Esophagus squamous epithelium (tissue), 4 donors: ENCODE measurements around the gene KIAA0408.

Source experiments
- CTCF ChIP-seq, 6 experiments: fragments of 450-650 bp in 4 of 6; fragments of 200-600 bp in 2 of 6; sonication (generic) in 2 of 6; IDR thresholded peaks; one replicate each; pipeline ENCODE4 v1.5.1; 2016 to 2019; ENCODE audit warnings: antibody characterized with exemption in 6 of 6, mild to moderate bottlenecking in 4 of 6, moderate library complexity in 4 of 6
- POLR2A ChIP-seq, 4 donors: fragments of 450-650 bp; IDR thresholded peaks; one replicate each; pipeline ENCODE4 v1.6.1; 2017; ENCODE audit warnings: antibody characterized with exemption in 4 of 4, mild to moderate bottlenecking in 4 of 4, moderate library complexity in 3 of 4

GRCh38 chr6:127463056-127463455, 3.9 kb upstream of the KIAA0408 start:
- TF ChIP-seq CTCF (IDR thresholded peaks at IDR 0.05): no peak
- TF ChIP-seq POLR2A (IDR thresholded peaks at IDR 0.05): no peak
